Cardiac muscle cell (in vitro differentiated cells and primary cell): ENCODE measurements around the gene RAE1. TPM values are rescaled to one million over a fixed set of nuclear protein-coding genes. Genes with fewer than 3 reads are reported as not detected.

Source experiments
- DNase-seq, 2 donors: peaks; one replicate each; pipeline versions ENCODE4 v3.0.0 to v3.0.0-alpha.2; 2010 to 2017; ENCODE audit warnings: low read depth in 1 of 2, low spot score in 1 of 2
- H3K27ac ChIP-seq: fragments of 200-600 bp; sonication (generic); 2 replicates; pipeline ENCODE4 v1.5.1; 2016
- H3K27me3 ChIP-seq: fragments of 200-600 bp; sonication (generic); 2 replicates; pipeline ENCODE4 v1.6.0; 2016; ENCODE audit warnings: control low read depth
- H3K36me3 ChIP-seq: fragments of 200-600 bp; sonication (generic); 2 replicates; pipeline ENCODE4 v1.5.1; 2016; ENCODE audit warnings: control low read depth
- H3K4me1 ChIP-seq: fragments of 200-600 bp; sonication (generic); 2 replicates; pipeline ENCODE4 v1.8.1; 2017; ENCODE audit warnings: low read depth, mild to moderate bottlenecking, mixed run types
- H3K4me3 ChIP-seq: fragments of 200-600 bp; sonication (generic); 2 replicates; pipeline ENCODE4 v1.5.1; 2016; ENCODE audit warnings: mild to moderate bottlenecking
- H3K9me3 ChIP-seq: fragments of 200-600 bp; sonication (generic); 2 replicates; pipeline ENCODE4 v1.5.1; 2017; ENCODE audit warnings: low read depth, mild to moderate bottlenecking, control low read depth
- CTCF ChIP-seq: IDR thresholded peaks from 2 replicates; pipeline ENCODE4 v1.5.1; 2012; ENCODE audit warnings: low read depth, mild to moderate bottlenecking, low read length
- polyA plus RNA-seq: library from polyadenylated mRNA; unstranded; fragments of >200 nt; fragmentation: Nextera tagmentation; extraction: Ambion mirVana; gene quantifications from 2 replicates; pipeline ENCODE4 v1.2.1, GENCODE V29; 2016
- total RNA-seq: library from RNA; depleted of rRNA; stranded (reverse); fragments of >200 nt; gene quantifications from 2 replicates; pipeline ENCODE4 v1.2.3, GENCODE V29; 2016

Gene RAE1
- total and polyA plus RNA-seq, 2 experiments from 2014 or later, result 34.2 to 72.4 TPM

DNA sequence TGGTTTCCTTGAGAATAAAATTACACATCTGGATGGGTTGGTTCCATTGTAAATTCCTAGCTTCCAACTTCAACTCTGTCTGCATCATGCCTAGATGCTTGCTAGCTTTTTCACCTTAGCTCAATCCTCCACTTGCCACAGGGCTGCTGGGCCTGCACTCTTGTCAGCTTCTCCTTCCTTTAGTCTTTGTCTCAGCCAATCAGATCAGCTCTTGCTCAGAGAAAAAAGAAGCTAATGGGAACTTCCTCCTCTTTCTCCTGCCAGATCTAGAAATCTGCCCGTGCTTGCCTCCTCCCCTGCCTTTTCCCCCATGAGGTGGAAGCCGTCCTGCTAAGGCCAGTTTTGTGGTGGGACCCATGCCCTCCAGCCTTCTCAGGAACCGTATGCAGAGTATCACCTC lies 18.5 kb downstream of the RAE1 start:
- Histone ChIP-seq H3K4me3 (no peak overlapping the region), H3K27me3 (no peaks in the 10 kb centered on the region), H3K9me3 (no peaks in the 10 kb centered on the region), H3K4me1 (no peaks in the 10 kb centered on the region), H3K36me3 (peaks cover 86% of the 10 kb centered on the region), H3K27ac (no peak overlapping the region)
- no peak for TF ChIP-seq CTCF
- no peak for DNase-seq

GRCh38 chr20:57370316-57370715 lies 19.3 kb downstream of the RAE1 start:
- Histone ChIP-seq H3K36me3 (peaks cover 83% of the 10 kb centered on the region), H3K27ac (no peak overlapping the region)
- TF ChIP-seq CTCF, result no peak

DNA sequence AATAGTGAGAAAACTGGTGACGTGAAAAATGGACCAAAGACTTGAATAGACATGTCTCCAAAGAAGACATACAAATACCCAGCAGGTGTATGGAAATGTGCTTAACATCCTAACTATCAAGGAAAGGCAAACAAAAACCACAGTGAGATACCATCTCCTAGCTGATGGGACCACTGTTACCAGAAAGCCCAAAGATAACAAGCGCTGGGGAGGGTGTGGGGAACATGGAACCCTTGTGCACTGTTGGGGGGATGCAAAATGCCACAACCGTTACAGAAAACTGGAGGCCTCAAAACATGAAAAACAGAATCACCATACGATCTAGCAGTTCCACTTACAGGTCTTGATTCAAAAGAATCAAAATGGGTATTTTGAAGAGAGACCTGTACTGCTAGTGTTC lies 20.3 kb downstream of the RAE1 start:
- Histone ChIP-seq H3K4me3 (no peak overlapping the region), H3K27me3 (no peaks in the 10 kb centered on the region), H3K9me3 (no peaks in the 10 kb centered on the region), H3K36me3 (peaks cover 80% of the 10 kb centered on the region), H3K4me1 (no peaks in the 10 kb centered on the region), H3K27ac (no peak overlapping the region)
- TF ChIP-seq CTCF, result no peak
- no peak for DNase-seq

More at GRCh38 chr20:57370316-57370715, 19.3 kb downstream of the RAE1 start:
- Histone ChIP-seq H3K9me3 (no peaks in the 10 kb centered on the region), H3K4me1 (no peaks in the 10 kb centered on the region), H3K27me3 (no peaks in the 10 kb centered on the region), H3K4me3 (no peak overlapping the region)
- no peak for DNase-seq

GRCh38 chr20:57372157-57372556 lies 21.1 kb downstream of the RAE1 start:
- no peak for TF ChIP-seq CTCF
- H3K9me3 ChIP-seq, result no peaks in the 10 kb centered on the region
- no peak for DNase-seq
- H3K27ac ChIP-seq, result no peak overlapping the region
- no peaks in the 10 kb centered on the region for H3K27me3 ChIP-seq
- H3K4me1 ChIP-seq, result no peaks in the 10 kb centered on the region
- H3K4me3 ChIP-seq, result no peak overlapping the region
- peaks cover 82% of the 10 kb centered on the region for H3K36me3 ChIP-seq

DNA sequence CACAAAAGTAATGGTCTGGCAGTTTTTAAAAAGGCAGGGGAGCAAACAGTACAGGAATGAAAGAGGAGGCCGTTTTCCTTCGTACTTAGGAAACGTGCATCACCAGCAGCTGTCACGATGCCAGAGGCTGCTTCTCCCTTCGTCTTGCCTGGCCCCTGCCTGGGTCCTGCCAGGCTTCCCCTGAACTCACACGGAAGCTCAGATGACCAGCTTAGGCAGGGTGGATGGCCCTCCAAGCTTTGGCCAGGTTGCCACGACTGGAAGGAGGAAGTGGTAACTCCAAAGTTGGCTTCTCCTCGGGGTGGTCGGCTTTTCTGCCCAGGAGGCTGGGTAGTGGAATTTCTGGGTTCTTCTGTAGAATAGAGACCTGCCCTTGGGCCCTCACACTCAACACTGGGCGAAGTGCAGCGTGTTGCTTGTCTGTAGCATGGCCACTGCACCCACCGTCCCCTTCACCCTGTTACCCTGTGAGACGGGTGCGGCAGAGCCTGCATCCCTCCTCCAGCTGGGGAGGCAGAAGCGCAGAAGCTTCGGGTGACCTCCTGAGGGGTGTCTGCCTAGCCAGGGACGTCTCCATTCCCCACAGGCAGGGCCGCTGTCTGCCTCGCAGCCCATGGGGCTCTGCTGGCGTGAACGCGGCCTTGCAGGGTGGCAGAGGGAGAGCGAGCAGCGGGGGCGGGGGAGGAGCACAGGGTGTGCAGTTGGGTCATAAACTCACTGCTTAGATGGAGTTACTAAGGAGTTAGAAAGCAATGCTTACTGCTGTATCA lies 21.7 kb downstream of the RAE1 start:
- DNase-seq, result no peak
- Histone ChIP-seq H3K4me1 (no peaks in the 10 kb centered on the region), H3K27ac (no peak overlapping the region), H3K9me3 (no peaks in the 10 kb centered on the region), H3K36me3 (peaks cover 82% of the 10 kb centered on the region), H3K4me3 (no peak overlapping the region), H3K27me3 (no peaks in the 10 kb centered on the region)
- TF ChIP-seq CTCF, result no peak
